IMR-90 (cell line): Measurements from ENCODE around the gene CCL14. TPM values are rescaled to one million over a fixed set of nuclear protein-coding genes. Genes with fewer than 3 reads are reported as not detected.

Experiments used
- ATAC-seq: fragments of 200-7000 bp; cut with Tn5 transposase; 2 replicates; pipeline ENCODE4 v1.9.1; 2020; ENCODE audit warnings: low read depth, mild to moderate bottlenecking, moderate library complexity
- BruUV-seq: library from RNA; stranded (reverse); fragments of 400-500 nt; replicated peaks from 2 replicates; lab custom pipeline; 2021; lab: Mats Ljungman, UMichigan
- CTCF ChIA-PET: fragments of 300-600 bp; formaldehyde crosslinking; extraction: SDS; loops from one replicate; lab custom pipeline; 2021; ENCODE audit warnings: antibody characterized with exemption; lab: Yijun Ruan, JAX
- POLR2A ChIA-PET: fragments of 300-600 bp; sonication (Branson Sonifier 250); formaldehyde crosslinking; loops from one replicate; lab custom pipeline; 2022; ENCODE audit warnings: antibody characterized with exemption; ENCODE audit not compliant: unreplicated experiment; lab: Charles Lee
- DNase-seq: peaks from one replicate; pipeline ENCODE4 v3.0.0; 2013
- H2AFZ ChIP-seq: replicated peaks from 2 replicates; pipeline ENCODE3; 2013; ENCODE audit warnings: low read length, mild to moderate bottlenecking; ENCODE audit not compliant: poor library complexity
- H2AK5ac ChIP-seq: 2 replicates; pipeline ENCODE4 v1.6.1; 2013; ENCODE audit warnings: low read depth, low read length, inconsistent platforms
- H2AK9ac ChIP-seq: replicated peaks from 2 replicates; pipeline ENCODE3; 2013; ENCODE audit warnings: mild to moderate bottlenecking, low read depth, low read length, moderate library complexity; ENCODE audit not compliant: poor library complexity
- H2BK120ac ChIP-seq: 2 replicates; pipeline ENCODE4 v1.6.1; 2013; ENCODE audit warnings: low read depth, low read length, inconsistent platforms
- H2BK15ac ChIP-seq: 3 replicates; pipeline ENCODE4 v1.6.1; 2013; ENCODE audit warnings: low read depth, low read length, inconsistent platforms
- H2BK20ac ChIP-seq: 2 replicates; pipeline ENCODE4 v1.6.1; 2013; ENCODE audit warnings: low read depth, mild to moderate bottlenecking, inconsistent platforms, low read length, moderate library complexity
- H2BK5ac ChIP-seq: 2 replicates; pipeline ENCODE4 v1.6.1; 2013; ENCODE audit warnings: mild to moderate bottlenecking, low read depth, low read length, inconsistent platforms; ENCODE audit not compliant: poor library complexity, severe bottlenecking
- H3K14ac ChIP-seq: replicated peaks from 2 replicates; pipeline ENCODE4 v1.6.1; 2013; ENCODE audit warnings: low read depth, low read length, inconsistent platforms
- H3K18ac ChIP-seq: 2 replicates; pipeline ENCODE4 v1.6.1; 2013; ENCODE audit warnings: low read depth, low read length, control low read depth
- H3K23ac ChIP-seq: 2 replicates; pipeline ENCODE4 v1.6.1; 2013; ENCODE audit warnings: low read depth, low read length, inconsistent platforms
- H3K27ac ChIP-seq: 2 replicates; pipeline ENCODE4 v1.5.1; 2013; ENCODE audit warnings: mild to moderate bottlenecking, control low read depth, low read length; ENCODE audit not compliant: insufficient read depth
- H3K27me3 ChIP-seq: 2 replicates; pipeline ENCODE4 v1.6.1; 2013; ENCODE audit warnings: low read length; ENCODE audit not compliant: control insufficient read depth, insufficient read depth
- H3K36me3 ChIP-seq: 2 replicates; pipeline ENCODE4 v1.6.1; 2013; ENCODE audit warnings: low read length, mixed read lengths; ENCODE audit not compliant: control insufficient read depth, insufficient read depth
- H3K4ac ChIP-seq: 2 replicates; pipeline ENCODE4 v1.6.1; 2013; ENCODE audit warnings: low read depth, low read length, inconsistent platforms
- H3K4me1 ChIP-seq: 2 replicates; pipeline ENCODE4 v1.6.1; 2013; ENCODE audit warnings: low read length, mixed read lengths; ENCODE audit not compliant: control insufficient read depth, insufficient read depth
- H3K4me2 ChIP-seq: 2 replicates; pipeline ENCODE4 v1.6.1; 2013; ENCODE audit warnings: low read depth, mild to moderate bottlenecking, control low read depth, low read length, moderate library complexity
- H3K4me3 ChIP-seq: 2 replicates; pipeline ENCODE4 v1.5.1; 2013; ENCODE audit warnings: low read depth, mild to moderate bottlenecking, control low read depth, low read length, moderate library complexity; ENCODE audit not compliant: insufficient read depth
- H3K56ac ChIP-seq: 2 replicates; pipeline ENCODE4 v1.6.1; 2013; ENCODE audit warnings: low read length, inconsistent platforms; ENCODE audit not compliant: insufficient read depth; ENCODE audit errors: extremely low read depth
- H3K79me1 ChIP-seq, 2 experiments: 2 replicates each; pipeline ENCODE4 v1.6.1; 2013; ENCODE audit warnings: low read length in 2 of 2, inconsistent platforms in 1 of 2, low read depth in 1 of 2
- H3K9ac ChIP-seq: 2 replicates; pipeline ENCODE4 v1.6.1; 2013; ENCODE audit warnings: low read depth, low read length, control low read depth
- H3K9me1 ChIP-seq: 2 replicates; pipeline ENCODE4 v1.6.1; 2013; ENCODE audit warnings: low read length, inconsistent platforms; ENCODE audit not compliant: insufficient read depth
- H3K9me3 ChIP-seq: 2 replicates; pipeline ENCODE4 v1.6.1; 2013; ENCODE audit warnings: low read length; ENCODE audit not compliant: control insufficient read depth, insufficient read depth
- H4K20me1 ChIP-seq: 2 replicates; pipeline ENCODE4 v1.6.1; 2013; ENCODE audit warnings: low read length, inconsistent platforms; ENCODE audit not compliant: insufficient read depth
- H4K5ac ChIP-seq: 2 replicates; pipeline ENCODE4 v1.6.1; 2013; ENCODE audit warnings: mild to moderate bottlenecking, low read depth, low read length, control low read depth
- H4K8ac ChIP-seq, 2 experiments: 2 replicates each; pipeline ENCODE4 v1.6.1; 2013; ENCODE audit warnings: low read depth in 2 of 2, low read length in 2 of 2, control low read depth in 1 of 2, inconsistent platforms in 1 of 2
- H4K91ac ChIP-seq: 2 replicates; pipeline ENCODE4 v1.6.1; 2013; ENCODE audit warnings: low read depth, low read length, inconsistent platforms; ENCODE audit not compliant: insufficient read depth
- CHD1 ChIP-seq: IDR thresholded peaks from 2 replicates; pipeline ENCODE4 v1.6.1; 2012; ENCODE audit warnings: low read depth, low read length, improper control_type of control experiment
- FOS ChIP-seq: fragments of 150-350 bp; IDR thresholded peaks from 2 replicates; pipeline ENCODE4 v1.6.1; 2016; ENCODE audit warnings: low read depth, low read length
- MAZ ChIP-seq: IDR thresholded peaks from 2 replicates; pipeline ENCODE4 v1.6.1; 2012; ENCODE audit warnings: low read depth, mild to moderate bottlenecking, low read length, improper control_type of control experiment, moderate library complexity, borderline replicate concordance
- NFE2L2 ChIP-seq: fragments of 150-350 bp; IDR thresholded peaks from 2 replicates; pipeline ENCODE4 v1.6.1; 2016; ENCODE audit warnings: low read depth, mild to moderate bottlenecking, low read length
- POLR2A ChIP-seq: IDR thresholded peaks from 2 replicates; pipeline ENCODE4 v1.6.1; 2012; ENCODE audit warnings: mild to moderate bottlenecking, low read depth, low read length
- RAD21 ChIP-seq: IDR thresholded peaks from 2 replicates; pipeline ENCODE4 v1.6.1; 2012; ENCODE audit warnings: low read length, improper control_type of control experiment
- RCOR1 ChIP-seq: IDR thresholded peaks from 2 replicates; pipeline ENCODE4 v1.6.1; 2012; ENCODE audit warnings: mild to moderate bottlenecking, low read length, improper control_type of control experiment; ENCODE audit not compliant: insufficient replicate concordance
- RFX5 ChIP-seq: IDR thresholded peaks from 2 replicates; pipeline ENCODE4 v1.8.0; 2012; ENCODE audit warnings: low read depth, mild to moderate bottlenecking, low read length, moderate library complexity
- SMC3 ChIP-seq: fragments of 150-350 bp; IDR thresholded peaks from 2 replicates; pipeline ENCODE4 v1.6.1; 2016; ENCODE audit warnings: low read depth, mild to moderate bottlenecking, antibody characterized with exemption, low read length, moderate library complexity
- USF2 ChIP-seq: fragments of 150-350 bp; IDR thresholded peaks from 2 replicates; pipeline ENCODE4 v1.6.1; 2017; ENCODE audit warnings: mild to moderate bottlenecking, antibody characterized with exemption, low read length, low read depth
- WGBS, 2 experiments: methylation state at CpG; one replicate each; pipeline versions ENCODE4 v1.1.5 to v1.1.7; 2013; ENCODE audit warnings: missing lambda C conversion rate in 2 of 2; ENCODE audit not compliant: insufficient read length in 1 of 2; ENCODE audit errors: extremely low coverage in 2 of 2; 5-methylcytosine and 5-hydroxymethylcytosine counted together
- dilution Hi-C: fragments of 300-500 bp; cut with HindIII; formaldehyde crosslinking; loops from one replicate; pipeline ENCODE4 v1.14.3; 2018; ENCODE audit warnings: low sequenced_read_pairs; ENCODE audit not compliant: unreplicated experiment
- in situ Hi-C: fragments of 300-500 bp; cut with MboI; formaldehyde crosslinking; loops from 3 replicates; pipeline ENCODE4 v1.14.3; 2019; ENCODE audit warnings: low sequenced_read_pairs, inconsistent platforms, mixed read lengths
- intact Hi-C: fragments of 100-400 bp; cut with micrococcal nuclease; formaldehyde crosslinking; loops from 2 replicates; pipeline ENCODE4 v1.10.0; 2022
- polyA plus RNA-seq, 3 experiments: library from polyadenylated mRNA; depleted of rRNA; stranded (reverse); fragments of >200 nt; gene quantifications; 2 replicates each; pipeline ENCODE4 v1.2.3, GENCODE V29; 2012; ENCODE audit warnings: low replicate concordance in 1 of 3
- total RNA-seq: library from RNA; depleted of rRNA; stranded (reverse); fragments of >200 nt; gene quantifications from 2 replicates; pipeline ENCODE4 v1.2.3, GENCODE V29; 2012

Gene CCL14
- total and polyA plus RNA-seq, 2 of the 4 experiments (the other 2 are of a cell fraction) = not detected

GRCh38 chr17:35944151-35944550 is 42.4 kb downstream of the CCL14 start:
- TF ChIP-seq MAZ = no peak
- no peak for TF ChIP-seq USF2
- no peak for TF ChIP-seq NFE2L2
- TF ChIP-seq RCOR1 = no peak
- TF ChIP-seq RAD21 = no peak
- no peak for TF ChIP-seq SMC3
- TF ChIP-seq FOS = no peak
- TF ChIP-seq POLR2A = no peak
- TF ChIP-seq RFX5 = no peak
- no peak for TF ChIP-seq CHD1
- Histone ChIP-seq H2BK15ac (no peak overlapping the region), H3K56ac (no peak overlapping the region), H3K4me2 (no peak overlapping the region), H2BK20ac (no peak overlapping the region), H3K9me1 (no peaks in the 10 kb centered on the region), H4K8ac (no peak overlapping the region), H2BK120ac (no peak overlapping the region), H3K9ac (no peak overlapping the region), H3K4me3 (no peak overlapping the region), H2BK5ac (no peak overlapping the region), H4K20me1 (no peaks in the 10 kb centered on the region), H2AFZ (no peak overlapping the region), H3K27ac (no peak overlapping the region), H3K4me1 (no peaks in the 10 kb centered on the region), H3K4ac (no peak overlapping the region), H3K23ac (no peak overlapping the region), H4K5ac (no peak overlapping the region), H3K79me1 (no peaks in the 10 kb centered on the region), H3K18ac (no peak overlapping the region), H3K27me3 (no peaks in the 10 kb centered on the region; the same call in none of the 2 replicates), H4K91ac (no peak overlapping the region), H3K36me3 (no peaks in the 10 kb centered on the region), H3K14ac (no peak overlapping the region), H2AK5ac (no peak overlapping the region), H3K9me3 (no peaks in the 10 kb centered on the region), H2AK9ac (no peak overlapping the region)
- no CpG with 5 or more reads among the region's 4 CpGs for WGBS, 2 experiments
- BruUV-seq = no TSS peak
- dilution Hi-C loops (no loop called here), intact Hi-C loops (no loop called here), in situ Hi-C loops (no loop called here)
- ChIA-PET POLR2A (interaction anchor here (0.6 kb wide), 1 partner anchor 163 kb away, joined by 6 read pairs; no protein-coding TSS in a partner anchor), CTCF (no interaction called here)
- DNase-seq (no peak), ATAC-seq (no peak)
